ENCODE data around the gene THAP8.

The THAP8 gene

GRCh38 chr19:36084231-36085009 is 30.3 kb upstream of the THAP8 start (continued):
- TF ChIP-seq ZNF704 (tag by site-specific recombination; IDR thresholded peaks at IDR 0.05) (no peak), ZIC2 (tag by site-specific recombination; IDR thresholded peaks at IDR 0.05) (peak; percentile 78), ZNF621 (tag by site-specific recombination; IDR thresholded peaks at IDR 0.05) (no peak)

- no peaks in the 10 kb centered on the region for H3K9me3 ChIP-seq (ENCODE audit: control insufficient read depth, insufficient read depth, low read depth, low read length)
Observed at GRCh38 chr19:36082916-36083315, 28.8 kb upstream of the THAP8 start.

More at GRCh38 chr19:36082916-36083315, 28.8 kb upstream of the THAP8 start:
- Histone ChIP-seq H3K4me1 (ENCODE audit: control insufficient read depth, insufficient read depth, low read length) (0 out of 2 replicates have a peak, but pooled peaks cover 2% of the 10 kb centered on the region), H3K4me3 (ENCODE audit: low read depth, low read length) (no peak overlapping the region), H3K27ac (ENCODE audit: extremely low read depth, low read depth, low read length) (no peak overlapping the region), H3K36me3 (ENCODE audit: control insufficient read depth in 2 of 2, insufficient read depth in 1 of 2, low read length in 2 of 2) (peaks cover 76 to 96% of the 10 kb centered on the region in 2 experiments)
- TF ChIP-seq ZNF768 (tag by site-specific recombination; IDR thresholded peaks at IDR 0.05) (no peak), ZNF26 (tag by site-specific recombination; IDR thresholded peaks at IDR 0.05) (no peak), ZSCAN30 (tag by site-specific recombination; IDR thresholded peaks at IDR 0.05) (no peak), ZNF549 (tag by site-specific recombination; IDR thresholded peaks at IDR 0.05) (no peak), ZNF274 (IDR thresholded peaks at IDR 0.05; ENCODE audit: low read length) (no peak), ZNF274 (tag by site-specific recombination; IDR thresholded peaks at IDR 0.05; ENCODE audit: borderline replicate concordance) (no peak), ZBTB44 (tag by site-specific recombination; IDR thresholded peaks at IDR 0.05) (no peak), ZNF670 (tag by site-specific recombination; IDR thresholded peaks at IDR 0.05; ENCODE audit: low read depth) (no peak), ZFP41 (tag by site-specific recombination; IDR thresholded peaks at IDR 0.05; ENCODE audit: borderline replicate concordance) (no peak), ZNF404 (tag by site-specific recombination; IDR thresholded peaks at IDR 0.05) (no peak), ZNF398 (tag by site-specific recombination; IDR thresholded peaks at IDR 0.05) (no peak), ZBTB7A (tag by site-specific recombination; IDR thresholded peaks at IDR 0.05; ENCODE audit: low read depth) (no peak), EGR2 (tag by site-specific recombination; IDR thresholded peaks at IDR 0.05; ENCODE audit: low read depth) (no peak), ZNF548 (tag by site-specific recombination; IDR thresholded peaks at IDR 0.05) (no peak), YY2 (tag by site-specific recombination; IDR thresholded peaks at IDR 0.05) (no peak), ZNF521 (tag by site-specific recombination; IDR thresholded peaks at IDR 0.05) (no peak), ZNF23 (tag by site-specific recombination; IDR thresholded peaks at IDR 0.05; ENCODE audit: borderline replicate concordance) (no peak), INSM2 (tag by site-specific recombination; IDR thresholded peaks at IDR 0.05) (no peak)
- TF ChIP-seq, protein P1, sequence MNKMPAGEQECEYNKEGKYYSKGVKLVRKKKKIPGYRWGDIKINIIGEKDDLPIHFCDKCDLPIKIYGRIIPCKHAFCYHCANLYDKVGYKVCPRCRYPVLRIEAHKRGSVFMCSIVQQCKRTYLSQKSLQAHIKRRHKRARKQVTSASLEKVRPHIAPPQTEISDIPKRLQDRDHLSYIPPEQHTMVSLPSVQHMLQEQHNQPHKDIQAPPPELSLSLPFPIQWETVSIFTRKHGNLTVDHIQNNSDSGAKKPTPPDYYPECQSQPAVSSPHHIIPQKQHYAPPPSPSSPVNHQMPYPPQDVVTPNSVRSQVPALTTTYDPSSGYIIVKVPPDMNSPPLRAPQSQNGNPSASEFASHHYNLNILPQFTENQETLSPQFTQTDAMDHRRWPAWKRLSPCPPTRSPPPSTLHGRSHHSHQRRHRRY (tag by site-specific recombination; IDR thresholded peaks at IDR 0.05), result no peak
- TF ChIP-seq, protein P2, sequence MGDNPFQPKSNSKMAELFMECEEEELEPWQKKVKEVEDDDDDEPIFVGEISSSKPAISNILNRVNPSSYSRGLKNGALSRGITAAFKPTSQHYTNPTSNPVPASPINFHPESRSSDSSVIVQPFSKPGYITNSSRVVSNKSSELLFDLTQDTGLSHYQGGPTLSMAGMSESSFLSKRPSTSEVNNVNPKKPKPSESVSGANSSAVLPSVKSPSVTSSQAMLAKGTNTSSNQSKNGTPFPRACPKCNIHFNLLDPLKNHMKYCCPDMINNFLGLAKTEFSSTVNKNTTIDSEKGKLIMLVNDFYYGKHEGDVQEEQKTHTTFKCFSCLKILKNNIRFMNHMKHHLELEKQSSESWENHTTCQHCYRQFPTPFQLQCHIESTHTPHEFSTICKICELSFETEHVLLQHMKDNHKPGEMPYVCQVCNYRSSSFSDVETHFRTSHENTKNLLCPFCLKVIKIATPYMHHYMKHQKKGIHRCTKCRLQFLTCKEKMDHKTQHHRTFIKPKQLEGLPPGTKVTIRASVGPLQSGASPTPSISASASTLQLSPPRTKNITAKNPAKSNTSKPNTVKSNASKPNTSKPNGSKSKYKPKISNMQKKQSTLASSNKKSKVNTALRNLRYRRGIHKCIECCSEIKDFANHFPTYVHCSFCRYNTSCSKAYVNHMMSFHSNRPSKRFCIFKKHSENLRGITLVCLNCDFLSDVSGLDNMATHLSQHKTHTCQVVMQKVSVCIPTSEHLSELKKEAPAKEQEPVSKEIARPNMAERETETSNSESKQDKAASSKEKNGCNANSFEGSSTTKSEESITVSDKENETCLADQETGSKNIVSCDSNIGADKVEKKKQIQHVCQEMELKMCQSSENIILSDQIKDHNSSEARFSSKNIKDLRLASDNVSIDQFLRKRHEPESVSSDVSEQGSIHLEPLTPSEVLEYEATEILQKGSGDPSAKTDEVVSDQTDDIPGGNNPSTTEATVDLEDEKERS (tag by site-specific recombination; IDR thresholded peaks at IDR 0.05), result no peak
- ChIA-PET POLR2A (interaction anchor here (0.7 to 1.4 kb wide), 6 partner anchors 8 to 32 kb away, joined by 3 to 4 read pairs (median 4); partner anchors contain the start of genes POLR2I, TBCB and THAP8), CTCF (interaction anchor here (0.7 to 2.5 kb wide), 4 partner anchors 10 to 32 kb away, joined by 3 to 8 read pairs (median 4); partner anchors contain the start of gene POLR2I)

Data from HEK293 (cell line).